ENCODE measurements around the gene GPR84.

GPR84 gene

GRCh38 chr12:54374562-54375258 is 10.4 kb upstream of the GPR84 start:
- DNase-seq (ENCODE audit: low read depth in 2 of 2) = no peak

- no peak for DNase-seq (ENCODE audit: low read depth in 2 of 2)
These were observed 9.6 kb upstream of the GPR84 start for GRCh38 chr12:54373649-54374561.

- no peak for DNase-seq (ENCODE audit: low read depth in 2 of 2)
These were observed 8.0 kb upstream of the GPR84 start for GRCh38 chr12:54372113-54372806.

GRCh38 chr12:54371328-54372112 is 7.2 kb upstream of the GPR84 start:
- no peak for DNase-seq (ENCODE audit: low read depth in 2 of 2)

- DNase-seq (ENCODE audit: low read depth in 2 of 2) = no peak
These were observed 6.0 kb upstream of the GPR84 start for GRCh38 chr12:54370171-54370730.

- no peak for DNase-seq (ENCODE audit: low read depth in 2 of 2)
These were observed 5.4 kb upstream of the GPR84 start for GRCh38 chr12:54369597-54370131.

- peak; percentile 77 to 82 for DNase-seq (ENCODE audit: low read depth in 2 of 2)
These were observed 4.7 kb upstream of the GPR84 start for GRCh38 chr12:54368709-54369596.

GRCh38 chr12:54368025-54368708 is 3.9 kb upstream of the GPR84 start:
- DNase-seq (ENCODE audit: low read depth in 2 of 2) = no peak

- DNase-seq (ENCODE audit: low read depth in 2 of 2) = no peak
These were observed 668 bp downstream of the GPR84 start for GRCh38 chr12:54363618-54364017.

GRCh38 chr12:54363047-54363446 is 1.2 kb downstream of the GPR84 start:
- DNase-seq (ENCODE audit: low read depth in 2 of 2) = no peak

- DNase-seq (ENCODE audit: low read depth in 2 of 2) = peak in 1 of 2 donors; percentile 24
These were observed 3.4 kb downstream of the GPR84 start for GRCh38 chr12:54360717-54361456.

- no peak for DNase-seq (ENCODE audit: low read depth in 2 of 2)
These were observed 4.4 kb downstream of the GPR84 start for GRCh38 chr12:54359762-54360351.

- peak; percentile 85 to 94 for DNase-seq (ENCODE audit: low read depth in 2 of 2)
These were observed 5.1 kb downstream of the GPR84 start for GRCh38 chr12:54358945-54359761.

GRCh38 chr12:54358191-54358944 is 5.9 kb downstream of the GPR84 start:
- peak in 1 of 2 donors; percentile 34 for DNase-seq (ENCODE audit: low read depth in 2 of 2)

GRCh38 chr12:54357506-54358190 is 6.6 kb downstream of the GPR84 start:
- no peak for DNase-seq (ENCODE audit: low read depth in 2 of 2)

- no peak for DNase-seq (ENCODE audit: low read depth in 2 of 2)
These were observed 7.3 kb downstream of the GPR84 start for GRCh38 chr12:54356951-54357356.
